Activated CD8-positive, alpha-beta T cell treated with anti-CD3 and anti-CD28 coated beads for 36 hours (primary cell): Measurements from ENCODE around the gene PKIG. TPM values are rescaled to one million over a fixed set of nuclear protein-coding genes. Genes with fewer than 3 reads are reported as not detected.
"Not testable (repeated sequence)": the region's sequence is repeated elsewhere in the genome, so short reads cannot be mapped to it uniquely, and the experiment has no call there.

Source experiments
- ATAC-seq: fragments of 200-7000 bp; cut with Tn5 transposase; one replicate; pipeline ENCODE4 v1.10.0; 2021; ENCODE audit warnings: mild to moderate bottlenecking, moderate library complexity
- CTCF ChIA-PET: fragments of 350-600 bp; sonication (Branson Sonifier 250); formaldehyde crosslinking; loops from one replicate; lab custom pipeline; 2021; ENCODE audit warnings: antibody characterized with exemption; lab: Charles Lee
- POLR2A ChIA-PET: fragments of 350-600 bp; sonication (Branson Sonifier 250); formaldehyde crosslinking; loops from one replicate; lab custom pipeline; 2021; ENCODE audit warnings: antibody characterized with exemption; lab: Charles Lee
- DNase-seq: peaks from one replicate; pipeline ENCODE4 v3.0.0-alpha.2; 2020
- H3K27ac Mint-ChIP-seq: one replicate; pipeline ENCODE4 v1.8.0; 2021; ENCODE audit warnings: mild to moderate bottlenecking, mixed read lengths
- H3K27me3 Mint-ChIP-seq: one replicate; pipeline ENCODE4 v1.8.0; 2021; ENCODE audit warnings: mixed read lengths
- H3K36me3 Mint-ChIP-seq: one replicate; pipeline ENCODE4 v1.8.0; 2021; ENCODE audit warnings: low read depth, mixed read lengths
- H3K4me1 Mint-ChIP-seq: one replicate; pipeline ENCODE4 v1.8.0; 2021; ENCODE audit warnings: low read depth, mixed read lengths
- H3K4me3 Mint-ChIP-seq: one replicate; pipeline ENCODE4 v1.8.0; 2021; ENCODE audit warnings: mild to moderate bottlenecking, moderate library complexity, mixed read lengths
- H3K9me3 Mint-ChIP-seq: one replicate; pipeline ENCODE4 v1.8.0; 2021; ENCODE audit warnings: mixed read lengths
- intact Hi-C: fragments of 100-400 bp; cut with micrococcal nuclease; formaldehyde crosslinking; loops from one replicate; pipeline ENCODE4 v1.10.0; 2022
- total RNA-seq, 2 experiments: library from RNA; stranded (reverse); gene quantifications; one replicate each; pipeline ENCODE4 v1.2.3, GENCODE V29; 2021
- TF ChIP-seq, protein P1 (sequence below): fragments of 200-600 bp; IDR thresholded peaks from one replicate; pipeline ENCODE4 v1.8.0; 2022; ENCODE audit warnings: antibody characterized with exemption, mild to moderate bottlenecking

PKIG gene
- total RNA-seq, 2 experiments from 2014 or later, result 4.8 TPM

DNA sequence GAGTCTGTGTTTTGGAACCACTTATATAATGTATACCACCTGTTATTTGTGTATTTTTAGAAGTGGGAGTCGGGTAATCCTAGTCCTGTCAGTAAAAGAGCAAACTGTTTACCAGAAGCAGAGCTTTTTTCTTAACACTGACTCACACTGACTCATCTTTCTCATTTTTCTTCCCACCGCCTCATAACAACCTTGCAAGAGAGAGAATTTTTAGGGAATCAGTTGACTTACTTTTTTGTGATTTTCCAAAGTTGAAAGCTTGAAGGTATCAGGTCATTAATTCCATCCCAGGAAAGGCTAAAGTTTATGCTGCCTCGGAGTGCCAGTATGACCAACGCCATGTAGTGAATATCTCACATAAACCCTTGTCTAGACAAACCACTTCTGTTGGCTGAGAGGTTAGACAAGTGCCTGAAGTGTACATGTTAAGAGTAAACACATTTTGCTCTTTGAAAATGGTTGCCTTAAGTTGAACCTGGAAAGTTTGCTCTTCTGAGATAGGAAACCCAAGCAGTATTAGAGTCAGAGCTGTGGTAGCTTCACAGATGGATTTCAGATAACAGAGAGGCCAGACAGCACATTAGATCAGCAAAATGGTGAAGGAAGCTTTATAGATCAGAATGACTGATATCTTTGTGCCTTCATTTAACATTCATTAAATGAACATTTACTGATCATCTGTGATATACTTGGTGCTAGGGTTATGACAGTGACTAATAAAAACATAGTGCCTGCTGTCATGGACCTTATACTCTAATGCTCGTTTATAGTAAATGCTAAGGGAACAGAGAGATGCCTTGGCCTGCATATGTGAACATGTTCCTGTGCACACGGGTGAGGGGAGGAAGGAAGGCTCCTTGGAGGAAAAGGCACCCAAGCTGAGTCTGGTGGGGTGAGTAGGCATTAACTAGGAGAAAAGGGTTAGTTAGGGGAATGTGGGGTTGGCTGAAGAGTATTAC is 29.1 kb upstream of the PKIG start:
- no peak for DNase-seq
- CTCF ChIA-PET, result interaction anchor here (1.0 to 1.9 kb wide), 3 partner anchors 13 to 57 kb away, joined by 3 to 6 read pairs (median 3); no protein-coding TSS in a partner anchor
- intact Hi-C loops, result no loop called here
- Mint-ChIP-seq H3K9me3 (no peaks in the 10 kb centered on the region), H3K4me3 (no peak overlapping the region), H3K4me1 (peaks cover 14% of the 10 kb centered on the region), H3K27ac (no peak overlapping the region), H3K36me3 (no peaks in the 10 kb centered on the region), H3K27me3 (no peaks in the 10 kb centered on the region)
- peak; percentile 53 for ATAC-seq
- TF ChIP-seq, protein P1, sequence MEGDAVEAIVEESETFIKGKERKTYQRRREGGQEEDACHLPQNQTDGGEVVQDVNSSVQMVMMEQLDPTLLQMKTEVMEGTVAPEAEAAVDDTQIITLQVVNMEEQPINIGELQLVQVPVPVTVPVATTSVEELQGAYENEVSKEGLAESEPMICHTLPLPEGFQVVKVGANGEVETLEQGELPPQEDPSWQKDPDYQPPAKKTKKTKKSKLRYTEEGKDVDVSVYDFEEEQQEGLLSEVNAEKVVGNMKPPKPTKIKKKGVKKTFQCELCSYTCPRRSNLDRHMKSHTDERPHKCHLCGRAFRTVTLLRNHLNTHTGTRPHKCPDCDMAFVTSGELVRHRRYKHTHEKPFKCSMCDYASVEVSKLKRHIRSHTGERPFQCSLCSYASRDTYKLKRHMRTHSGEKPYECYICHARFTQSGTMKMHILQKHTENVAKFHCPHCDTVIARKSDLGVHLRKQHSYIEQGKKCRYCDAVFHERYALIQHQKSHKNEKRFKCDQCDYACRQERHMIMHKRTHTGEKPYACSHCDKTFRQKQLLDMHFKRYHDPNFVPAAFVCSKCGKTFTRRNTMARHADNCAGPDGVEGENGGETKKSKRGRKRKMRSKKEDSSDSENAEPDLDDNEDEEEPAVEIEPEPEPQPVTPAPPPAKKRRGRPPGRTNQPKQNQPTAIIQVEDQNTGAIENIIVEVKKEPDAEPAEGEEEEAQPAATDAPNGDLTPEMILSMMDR, result no peak
- POLR2A ChIA-PET, result no interaction called here

DNA sequence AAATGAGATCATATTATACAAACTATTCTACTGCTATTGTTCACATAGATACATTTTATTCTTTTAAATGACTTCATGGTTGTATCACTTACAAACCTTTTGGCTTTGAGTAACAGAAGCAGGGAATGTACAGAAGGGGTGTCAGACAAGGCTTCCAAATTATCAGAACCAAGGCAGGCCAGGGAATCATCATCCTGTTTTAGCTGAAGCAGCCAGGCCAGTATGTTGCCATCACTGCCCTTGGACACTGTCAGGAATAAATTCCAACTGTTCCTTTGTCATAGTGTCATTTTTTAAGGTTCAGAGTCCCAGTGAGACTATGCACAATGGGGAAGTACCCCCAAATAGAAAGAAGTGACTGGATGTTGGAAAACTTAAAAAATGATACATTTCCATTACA is 23.1 kb upstream of the PKIG start:
- POLR2A ChIA-PET, result no interaction called here
- DNase-seq, result no peak
- Mint-ChIP-seq H3K27me3 (no peaks in the 10 kb centered on the region), H3K27ac (no peak overlapping the region), H3K4me3 (no peak overlapping the region), H3K4me1 (no peaks in the 10 kb centered on the region), H3K36me3 (no peaks in the 10 kb centered on the region), H3K9me3 (no peaks in the 10 kb centered on the region)
- intact Hi-C loops, result no loop called here
- CTCF ChIA-PET, result no interaction called here
- no peak for ATAC-seq
- TF ChIP-seq, protein P1, result no peak

DNA sequence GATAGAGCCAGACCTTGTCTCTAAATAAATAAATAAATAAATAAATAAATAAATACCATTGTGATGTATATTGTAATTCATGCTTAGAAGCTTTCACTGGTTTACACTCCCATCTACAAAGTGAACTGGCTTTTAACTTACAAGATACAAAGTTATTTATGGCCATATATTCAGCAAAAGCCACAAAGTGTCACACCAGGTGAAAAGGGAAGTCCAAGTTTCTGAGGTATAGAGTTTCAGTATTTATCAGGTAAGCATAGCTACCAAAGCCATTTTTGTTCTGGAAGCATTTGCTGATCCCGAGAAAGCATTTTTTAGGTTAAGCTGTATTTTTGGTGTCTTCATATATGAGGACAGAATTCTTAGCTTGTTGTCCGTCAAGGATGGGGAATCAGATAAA is 22.1 kb upstream of the PKIG start:
- H3K27me3 Mint-ChIP-seq, result no peaks in the 10 kb centered on the region
- H3K4me3 Mint-ChIP-seq, result no peak overlapping the region
- no peaks in the 10 kb centered on the region for H3K9me3 Mint-ChIP-seq
- DNase-seq (no peak), ATAC-seq (no peak)
- H3K27ac Mint-ChIP-seq, result no peak overlapping the region
- intact Hi-C loops, result no loop called here
- H3K36me3 Mint-ChIP-seq, result no peaks in the 10 kb centered on the region
- no peaks in the 10 kb centered on the region for H3K4me1 Mint-ChIP-seq
- ChIA-PET POLR2A (no interaction called here), CTCF (no interaction called here)
- TF ChIP-seq, protein P1, result no peak

DNA sequence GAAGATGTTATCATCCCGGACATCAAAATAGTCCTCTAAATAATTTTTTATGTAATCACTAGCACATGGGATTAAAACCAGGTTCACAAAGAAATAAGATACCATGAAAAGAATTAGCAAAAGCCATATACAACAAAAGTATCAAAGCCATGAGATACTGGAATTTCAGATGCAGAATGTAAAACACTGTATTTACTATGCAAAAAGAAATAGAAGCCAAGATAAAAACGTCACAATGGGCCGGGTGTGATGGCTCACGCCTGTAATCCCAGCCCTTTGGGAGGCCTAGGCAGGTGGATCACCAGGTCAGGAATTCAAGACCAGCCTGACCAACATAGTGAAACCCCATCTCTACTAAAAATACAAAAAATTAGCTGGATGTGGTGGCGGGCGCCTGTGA is 21.6 kb upstream of the PKIG start:
- H3K27ac Mint-ChIP-seq, ATAC-seq, H3K4me1 Mint-ChIP-seq, POLR2A ChIA-PET, H3K27me3 Mint-ChIP-seq, CTCF ChIA-PET, H3K36me3 Mint-ChIP-seq, intact Hi-C loops, H3K4me3 Mint-ChIP-seq, H3K9me3 Mint-ChIP-seq, DNase-seq: not testable (repeated sequence)

DNA sequence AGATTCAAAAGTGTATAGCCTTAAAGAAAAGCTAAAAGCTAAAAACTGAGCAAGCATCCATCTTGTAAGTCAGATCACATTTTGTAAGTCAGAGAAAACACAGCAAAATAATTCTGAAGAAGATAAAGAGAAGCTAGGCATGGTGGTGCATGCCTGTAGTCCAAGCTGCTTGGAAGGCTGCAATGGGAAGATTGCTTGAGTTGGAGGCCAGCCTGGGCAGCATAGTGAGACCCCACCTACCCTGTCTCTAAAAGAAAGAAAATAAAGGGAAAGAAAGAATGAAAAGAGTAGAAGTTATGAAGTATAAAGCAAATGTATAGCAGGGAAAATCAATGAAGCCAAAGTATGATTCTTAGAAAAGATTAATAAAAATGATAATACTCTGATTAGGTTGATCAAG is 20.5 kb upstream of the PKIG start:
- DNase-seq (no peak), ATAC-seq (no peak)
- H3K9me3 Mint-ChIP-seq, result no peaks in the 10 kb centered on the region
- POLR2A ChIA-PET, result no interaction called here
- intact Hi-C loops, result no loop called here
- CTCF ChIA-PET, result no interaction called here
- TF ChIP-seq, protein P1, result no peak
- no peak overlapping the region for H3K27ac Mint-ChIP-seq
- no peak overlapping the region for H3K4me3 Mint-ChIP-seq
- no peaks in the 10 kb centered on the region for H3K27me3 Mint-ChIP-seq
- no peaks in the 10 kb centered on the region for H3K36me3 Mint-ChIP-seq
- H3K4me1 Mint-ChIP-seq, result no peaks in the 10 kb centered on the region
